Gastrocnemius medialis (tissue), 4 donors: ENCODE measurements around the gene AGR2.

Experiments
- CTCF ChIP-seq, 5 experiments: fragments of 450-650 bp in 3 of 5; fragments of 200-600 bp in 2 of 5; sonication (generic) in 2 of 5; IDR thresholded peaks in 4 of 5; conservative IDR thresholded peaks in 1 of 5; 1 replicate in 4 of 5; 2 replicates in 1 of 5; pipeline ENCODE4 v1.5.1; 2016 to 2019; ENCODE audit warnings: antibody characterized with exemption in 5 of 5, mild to moderate bottlenecking in 3 of 5, moderate library complexity in 3 of 5
- POLR2A ChIP-seq, 2 donors: fragments of 450-650 bp; IDR thresholded peaks; one replicate each; pipeline ENCODE4 v1.6.1; 2017; ENCODE audit warnings: antibody characterized with exemption in 2 of 2, mild to moderate bottlenecking in 2 of 2, moderate library complexity in 2 of 2

GRCh38 chr7:16811551-16811950, 6.8 kb upstream of the AGR2 start:
- TF ChIP-seq CTCF (IDR thresholded peaks at IDR 0.05 in 4 of 5, conservative IDR thresholded peaks at IDR 0.05 in 1 of 5) (no peak), POLR2A (IDR thresholded peaks at IDR 0.05) (no peak)
